Measurements from ENCODE around the gene ZMYND15. TPM values are rescaled to one million over a fixed set of nuclear protein-coding genes. Genes with fewer than 3 reads are reported as not detected.

ZMYND15 gene
- total RNA-seq, 4 donors from 2014 or later: 0.82 to 1.4 TPM; not detected in 2

DNA sequence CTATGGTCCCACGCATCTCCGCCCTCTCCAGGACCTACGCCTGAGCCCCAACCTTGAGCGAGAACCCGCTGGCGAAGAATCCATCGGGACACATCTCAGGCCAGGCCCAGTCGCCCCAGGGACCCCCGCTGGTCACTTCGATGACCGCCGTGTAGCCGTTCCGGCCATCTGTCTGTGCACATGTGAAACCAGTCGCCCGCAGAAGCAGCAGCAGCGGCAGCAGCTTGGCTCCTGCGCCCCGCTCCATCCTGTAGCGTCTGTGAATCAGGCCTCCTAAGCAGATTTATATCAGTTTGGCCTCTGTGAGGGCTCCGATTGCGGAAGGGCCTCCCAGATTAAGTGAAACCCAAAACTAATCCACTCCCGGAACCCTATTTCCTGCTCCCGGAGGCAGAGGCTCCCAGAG is 46.5 kb downstream of the ZMYND15 start, which contains the start of gene VMO1:
Gene VMO1, minus strand, starts transcription at position 259 of the 406 bp plus-strand sequence. Its CDS starts 12 bp downstream, at position 247.
- DNase-seq: peak; percentile 27
- peaks cover 11 to 42% (median 38%) of the 10 kb centered on the region in 4 donors for H3K4me1 ChIP-seq
- no peaks in the 10 kb centered on the region for H3K36me3 ChIP-seq
- peak within 1 kb of the TSS in 1 of 4 donors; percentile 13 for H3K27ac ChIP-seq
- in situ Hi-C loops (cut with MboI; ENCODE audit: low pct_ligation_motif_present in 1 of 4, low pct_unique_long_range_greater_than_20kb in 1 of 4, low sequenced_read_pairs in 3 of 4): loop anchor here (10.0 to 25.0 kb wide), 3 partner anchors 51 to 101 kb away; partner anchors contain the start of genes C17orf107 (in 2 of the 4), CXCL16 (in 1 of the 4), MED11 (in 1 of the 4) and ZMYND15 (in 1 of the 4)
- H3K9me3 ChIP-seq: no peaks in the 10 kb centered on the region
- H3K4me3 ChIP-seq: peak within 1 kb of the TSS in 2 of 4 donors; percentile 7 to 21
- WGBS, 2 donors (ENCODE audit: low coverage in 1 of 2): 30% methylated on average over 24 of the region's 24 CpGs; no CpG with 5 or more reads in 1 of the 2 donors
- TF ChIP-seq POLR2AphosphoS5 (IDR thresholded peaks at IDR 0.05) (peak in 1 of 3 donors; percentile 4), POLR2A (IDR thresholded peaks at IDR 0.05) (no peak)
- H3K27me3 ChIP-seq: peaks cover 49% of the 10 kb centered on the region
- intact Hi-C loops (cut with DNase I; ENCODE audit: low total_unique reads): loop anchor here (5.0 to 10.0 kb wide), 2 partner anchors 51 to 101 kb away; partner anchors contain the start of genes CXCL16, MED11 and ZMYND15

DNA sequence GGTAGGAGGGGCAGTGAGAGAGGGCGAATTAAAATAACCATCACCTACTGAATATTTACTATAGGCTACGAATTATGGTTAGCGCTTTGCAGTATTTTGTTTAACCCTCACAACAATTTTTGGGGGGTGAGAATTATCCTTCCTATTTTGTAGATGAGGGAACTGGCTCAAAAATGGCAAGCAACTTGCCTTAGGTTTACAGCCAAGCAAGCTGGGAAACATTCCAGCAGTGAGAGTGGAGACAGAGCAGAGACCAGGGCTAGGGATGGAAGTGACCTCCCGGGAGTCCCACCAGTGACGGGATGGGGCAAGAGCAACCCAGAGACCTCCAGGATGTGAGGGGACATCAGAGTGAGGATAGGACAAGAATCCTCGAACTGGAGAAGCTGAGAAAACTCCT is 46.9 kb downstream of the ZMYND15 start:
- H3K27ac ChIP-seq: peak overlapping the region in 1 of 4 donors; percentile 13
- 30% methylated on average over 6 of the region's 6 CpGs; no CpG with 5 or more reads in 1 of the 2 donors for WGBS, 2 donors (ENCODE audit: low coverage in 1 of 2)

DNA sequence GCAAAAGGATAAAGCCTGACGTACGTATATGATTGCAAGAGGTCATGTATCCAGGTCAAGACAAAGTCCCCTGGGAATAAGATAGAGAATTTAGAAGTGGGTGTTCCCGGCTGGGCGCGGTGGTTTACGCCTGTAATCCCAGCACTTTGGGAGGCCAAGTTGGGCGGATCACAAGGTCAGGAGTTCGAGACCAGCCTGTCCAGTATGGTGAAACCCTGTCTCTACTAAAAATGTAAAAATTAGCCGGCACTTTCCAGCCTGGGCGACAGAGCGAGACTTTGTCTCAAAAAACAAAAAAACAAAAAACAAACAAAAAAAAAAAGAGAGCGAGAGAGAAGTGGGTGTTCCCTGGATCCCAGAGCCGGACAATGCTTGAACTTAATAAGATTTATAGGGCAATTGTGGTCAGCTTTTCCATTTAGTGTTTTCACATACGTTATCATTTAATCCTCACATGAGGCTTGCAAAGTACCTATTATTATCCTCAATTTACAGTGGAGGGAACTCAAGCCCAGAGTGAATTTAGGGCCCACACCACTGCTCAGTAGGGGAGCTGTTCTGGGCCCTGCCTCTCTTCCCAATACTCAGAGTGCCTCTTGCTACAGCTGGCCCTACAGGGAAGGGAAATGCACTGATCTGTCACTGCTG is 48.6 kb downstream of the ZMYND15 start:
- Histone ChIP-seq H3K4me3 (peak overlapping the region in 1 of 4 donors; percentile 68), H3K9me3 (no peaks in the 10 kb centered on the region), H3K36me3 (no peaks in the 10 kb centered on the region), H3K27ac (peak overlapping the region in 2 of 4 donors; percentile 97 to 98), H3K27me3 (peaks cover 30% of the 10 kb centered on the region), H3K4me1 (peaks cover 11 to 42% (median 38%) of the 10 kb centered on the region in 4 donors)
- in situ Hi-C loops (cut with MboI; ENCODE audit: low pct_ligation_motif_present in 1 of 4, low pct_unique_long_range_greater_than_20kb in 1 of 4, low sequenced_read_pairs in 3 of 4) (loop anchor here (10.0 to 25.0 kb wide), 3 partner anchors 53 to 99 kb away; partner anchors contain the start of genes C17orf107 (in 2 of the 4), CXCL16 (in 1 of the 4), MED11 (in 1 of the 4) and ZMYND15 (in 1 of the 4)), intact Hi-C loops (cut with DNase I; ENCODE audit: low total_unique reads) (loop anchor here (5.0 to 10.0 kb wide), 2 partner anchors 53 to 99 kb away; partner anchors contain the start of genes CXCL16, MED11 and ZMYND15)
- TF ChIP-seq, protein P1, sequence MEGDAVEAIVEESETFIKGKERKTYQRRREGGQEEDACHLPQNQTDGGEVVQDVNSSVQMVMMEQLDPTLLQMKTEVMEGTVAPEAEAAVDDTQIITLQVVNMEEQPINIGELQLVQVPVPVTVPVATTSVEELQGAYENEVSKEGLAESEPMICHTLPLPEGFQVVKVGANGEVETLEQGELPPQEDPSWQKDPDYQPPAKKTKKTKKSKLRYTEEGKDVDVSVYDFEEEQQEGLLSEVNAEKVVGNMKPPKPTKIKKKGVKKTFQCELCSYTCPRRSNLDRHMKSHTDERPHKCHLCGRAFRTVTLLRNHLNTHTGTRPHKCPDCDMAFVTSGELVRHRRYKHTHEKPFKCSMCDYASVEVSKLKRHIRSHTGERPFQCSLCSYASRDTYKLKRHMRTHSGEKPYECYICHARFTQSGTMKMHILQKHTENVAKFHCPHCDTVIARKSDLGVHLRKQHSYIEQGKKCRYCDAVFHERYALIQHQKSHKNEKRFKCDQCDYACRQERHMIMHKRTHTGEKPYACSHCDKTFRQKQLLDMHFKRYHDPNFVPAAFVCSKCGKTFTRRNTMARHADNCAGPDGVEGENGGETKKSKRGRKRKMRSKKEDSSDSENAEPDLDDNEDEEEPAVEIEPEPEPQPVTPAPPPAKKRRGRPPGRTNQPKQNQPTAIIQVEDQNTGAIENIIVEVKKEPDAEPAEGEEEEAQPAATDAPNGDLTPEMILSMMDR (IDR thresholded peaks at IDR 0.05): no peak
- TF ChIP-seq EP300 (IDR thresholded peaks at IDR 0.05; ENCODE audit: low read depth): no peak
- no peak for TF ChIP-seq POLR2A (IDR thresholded peaks at IDR 0.05)
- 70 to 74% methylated on average over 5 to 14 of the region's 14 CpGs for WGBS, 2 donors (ENCODE audit: low coverage in 1 of 2)
- no peak for DNase-seq

More for the DNA sequence above, 46.9 kb downstream of the ZMYND15 start:
- intact Hi-C loops (cut with DNase I; ENCODE audit: low total_unique reads) (loop anchor here (5.0 to 10.0 kb wide), 2 partner anchors 52 to 101 kb away; partner anchors contain the start of genes CXCL16, MED11 and ZMYND15), in situ Hi-C loops (cut with MboI; ENCODE audit: low pct_ligation_motif_present in 1 of 4, low pct_unique_long_range_greater_than_20kb in 1 of 4, low sequenced_read_pairs in 3 of 4) (loop anchor here (10.0 to 25.0 kb wide), 3 partner anchors 52 to 101 kb away; partner anchors contain the start of genes C17orf107 (in 2 of the 4), CXCL16 (in 1 of the 4), MED11 (in 1 of the 4) and ZMYND15 (in 1 of the 4))
- Histone ChIP-seq H3K36me3 (no peaks in the 10 kb centered on the region), H3K9me3 (no peaks in the 10 kb centered on the region), H3K27me3 (peaks cover 45% of the 10 kb centered on the region), H3K4me3 (peak overlapping the region in 2 of 4 donors; percentile 7 to 21), H3K4me1 (peaks cover 11 to 42% (median 38%) of the 10 kb centered on the region in 4 donors)
- no peak for DNase-seq
- no peak for TF ChIP-seq POLR2A (IDR thresholded peaks at IDR 0.05)
- peak in 1 of 3 donors; percentile 1 for TF ChIP-seq POLR2AphosphoS5 (IDR thresholded peaks at IDR 0.05)

DNA sequence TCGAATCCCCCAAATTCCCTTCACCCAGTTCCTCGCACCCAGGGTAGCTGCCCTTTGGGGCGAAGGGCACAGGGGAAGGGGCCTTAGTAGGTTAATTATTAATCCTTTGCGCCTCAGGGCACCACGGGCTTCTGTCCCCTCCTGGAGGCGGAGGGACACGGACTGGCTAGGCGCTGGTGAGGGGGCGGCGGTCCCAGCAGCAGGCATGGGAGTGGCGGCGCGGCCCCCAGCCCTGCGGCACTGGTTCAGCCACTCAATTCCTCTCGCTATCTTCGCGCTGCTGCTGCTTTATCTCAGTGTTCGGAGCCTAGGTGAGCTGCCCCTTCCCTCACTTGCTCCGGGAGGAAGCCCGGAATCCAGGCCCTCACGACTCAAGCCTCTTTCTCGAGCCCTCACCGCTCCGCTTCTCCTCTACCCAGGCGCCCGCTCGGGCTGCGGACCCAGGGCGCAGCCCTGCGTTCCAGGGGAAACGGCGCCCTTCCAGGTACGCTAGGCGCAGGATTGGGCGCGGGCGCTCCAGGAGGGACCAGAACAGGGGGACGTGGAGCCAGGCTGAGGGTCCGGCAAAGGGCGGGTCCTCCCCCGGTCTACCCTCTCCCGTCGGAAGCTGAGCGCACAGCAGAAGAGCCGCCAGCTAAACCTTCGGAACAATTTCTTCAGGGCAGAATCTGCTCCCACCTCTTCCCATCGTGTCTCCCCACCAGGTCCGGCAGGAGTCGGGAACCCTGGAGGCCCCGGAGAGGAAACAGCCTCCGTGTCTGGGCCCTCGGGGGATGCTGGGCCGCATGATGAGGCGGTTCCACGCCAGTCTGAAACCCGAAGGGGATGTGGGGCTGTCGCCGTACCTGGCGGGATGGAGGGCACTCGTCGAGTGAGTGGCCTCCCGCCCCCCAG is 49.4 kb downstream of the ZMYND15 start, which contains the start of gene GLTPD2:
Gene GLTPD2, plus strand, starts transcription at position 158 of the 894 bp plus-strand sequence. Its CDS starts 48 bp downstream, at position 206.
- no peaks in the 10 kb centered on the region for H3K9me3 ChIP-seq
- peak within 1 kb of the TSS; percentile 49 to 73 (median 68) for H3K4me3 ChIP-seq
- peaks cover 11 to 42% (median 38%) of the 10 kb centered on the region in 4 donors for H3K4me1 ChIP-seq
- DNase-seq: peak; percentile 19
- H3K36me3 ChIP-seq: no peaks in the 10 kb centered on the region
- in situ Hi-C loops (cut with MboI; ENCODE audit: low pct_ligation_motif_present in 1 of 4, low pct_unique_long_range_greater_than_20kb in 1 of 4, low sequenced_read_pairs in 3 of 4) (loop anchor here (10.0 to 25.0 kb wide), 3 partner anchors 54 to 98 kb away; partner anchors contain the start of genes C17orf107 (in 2 of the 4), CXCL16 (in 1 of the 4), MED11 (in 1 of the 4) and ZMYND15 (in 1 of the 4)), intact Hi-C loops (cut with DNase I; ENCODE audit: low total_unique reads) (loop anchor here (5.0 to 10.0 kb wide), 2 partner anchors 54 to 98 kb away; partner anchors contain the start of genes CXCL16, MED11 and ZMYND15)
- peaks cover 23% of the 10 kb centered on the region for H3K27me3 ChIP-seq
- WGBS, 2 donors (ENCODE audit: low coverage in 1 of 2): 34% methylated on average over 59 of the region's 62 CpGs; no CpG with 5 or more reads in 1 of the 2 donors
- H3K27ac ChIP-seq: peak within 1 kb of the TSS; percentile 95 to 99 (median 98)
- no peak for TF ChIP-seq EP300 (IDR thresholded peaks at IDR 0.05; ENCODE audit: low read depth)
- TF ChIP-seq, protein P1 (IDR thresholded peaks at IDR 0.05): no peak
- TF ChIP-seq POLR2A (IDR thresholded peaks at IDR 0.05): no peak
- no peak for TF ChIP-seq POLR2AphosphoS5 (IDR thresholded peaks at IDR 0.05)
